Activated naive CD8-positive, alpha-beta T cell treated with anti-CD3 and anti-CD28 coated beads, Interleukin-2, amount 10 ng/mL, durations not matched to agents 7 days and 5 days (primary cell): Measurements from ENCODE around the gene MEF2A. TPM values are rescaled to one million over a fixed set of nuclear protein-coding genes. Genes with fewer than 3 reads are reported as not detected.
"Not testable (repeated sequence)": the region's sequence is repeated elsewhere in the genome, so short reads cannot be mapped to it uniquely, and the experiment has no call there.

Experiments
- ATAC-seq: fragments of 150-1000 bp; cut with Tn5 transposase; one replicate; pipeline ENCODE4 v1.10.0; 2021; ENCODE audit warnings: low read depth, moderate library complexity
- POLR2A ChIA-PET: fragments of 350-600 bp; sonication (Branson Sonifier 250); formaldehyde crosslinking; loops from one replicate; lab custom pipeline; 2021; ENCODE audit warnings: antibody characterized with exemption; lab: Charles Lee
- DNase-seq: peaks from one replicate; pipeline ENCODE4 v3.0.0; 2021
- H3K27ac Mint-ChIP-seq: one replicate; pipeline ENCODE4 v1.8.0; 2022; ENCODE audit warnings: mild to moderate bottlenecking, mixed read lengths
- H3K27me3 Mint-ChIP-seq: one replicate; pipeline ENCODE4 v1.8.0; 2022; ENCODE audit warnings: mild to moderate bottlenecking, moderate library complexity, mixed read lengths
- H3K36me3 Mint-ChIP-seq: one replicate; pipeline ENCODE4 v1.8.0; 2021; ENCODE audit warnings: mild to moderate bottlenecking, mixed read lengths
- H3K4me1 Mint-ChIP-seq: one replicate; pipeline ENCODE4 v1.8.0; 2021; ENCODE audit warnings: mixed read lengths
- H3K4me3 Mint-ChIP-seq: one replicate; pipeline ENCODE4 v1.8.0; 2022; ENCODE audit warnings: mild to moderate bottlenecking, moderate library complexity, mixed read lengths
- H3K9me3 Mint-ChIP-seq: one replicate; pipeline ENCODE4 v1.8.0; 2021; ENCODE audit warnings: mixed read lengths
- total RNA-seq, 2 experiments: library from RNA; stranded (reverse); gene quantifications; one replicate each; pipeline ENCODE4 v1.2.3, GENCODE V29; 2021

MEF2A gene
- total RNA-seq, 2 experiments from 2014 or later = 29.0 to 31.8 TPM

GRCh38 chr15:99738021-99738847, 172.4 kb downstream of the MEF2A start:
- Mint-ChIP-seq H3K27ac (no peak overlapping the region), H3K4me3 (no peak overlapping the region), H3K36me3 (no peaks in the 10 kb centered on the region), H3K4me1 (peaks cover 6% of the 10 kb centered on the region), H3K9me3 (no peaks in the 10 kb centered on the region), H3K27me3 (no peaks in the 10 kb centered on the region)
- no peak for DNase-seq
- ATAC-seq = no peak
- POLR2A ChIA-PET = no interaction called here

DNA sequence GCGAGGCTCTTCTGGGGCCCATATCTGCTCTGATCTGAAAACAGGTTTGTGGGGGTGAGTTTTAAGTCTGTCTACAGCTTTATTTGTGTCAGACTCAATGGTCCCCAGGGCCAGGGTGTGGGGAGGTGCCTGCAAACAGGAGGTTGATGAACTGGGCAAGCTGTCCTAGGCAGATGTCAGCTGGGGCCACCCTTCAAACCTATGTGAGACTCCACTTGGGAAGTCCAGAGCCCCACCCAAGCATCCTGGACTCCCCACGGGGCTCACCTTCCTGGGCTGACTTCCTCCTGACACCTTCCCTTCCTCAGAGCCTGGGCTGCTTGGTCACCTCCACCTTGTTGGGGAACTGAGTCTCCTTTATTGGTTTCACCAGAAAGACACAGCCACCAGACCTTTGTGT, 176.1 kb downstream of the MEF2A start:
- POLR2A ChIA-PET = no interaction called here
- no peak overlapping the region for H3K4me3 Mint-ChIP-seq
- no peak overlapping the region for H3K27ac Mint-ChIP-seq
- H3K9me3 Mint-ChIP-seq = no peaks in the 10 kb centered on the region
- H3K36me3 Mint-ChIP-seq = no peaks in the 10 kb centered on the region
- peaks cover 5% of the 10 kb centered on the region for H3K4me1 Mint-ChIP-seq
- peaks cover 4% of the 10 kb centered on the region for H3K27me3 Mint-ChIP-seq
- no peak for DNase-seq
- no peak for ATAC-seq

DNA sequence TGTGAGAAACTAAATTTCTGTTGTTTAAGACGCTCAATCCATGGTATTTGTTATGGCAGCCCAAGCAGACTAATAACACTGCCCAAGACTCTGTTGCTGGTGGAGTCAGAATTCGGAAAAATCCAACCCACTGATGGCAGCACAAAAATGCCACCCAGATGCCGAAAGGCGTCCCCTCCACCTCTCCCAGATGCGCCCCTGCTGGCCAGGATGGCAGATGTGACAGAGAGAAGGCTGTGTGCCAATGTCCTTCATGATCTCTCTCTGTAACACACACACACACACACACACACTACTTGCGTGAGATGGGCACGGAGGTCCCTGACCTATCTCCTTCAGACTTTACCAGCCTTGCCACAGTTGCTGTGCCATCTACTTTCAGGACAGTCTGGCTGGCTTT, 178.4 kb downstream of the MEF2A start:
- POLR2A ChIA-PET = no interaction called here
- ATAC-seq (no peak), DNase-seq (no peak)
- Mint-ChIP-seq H3K27ac (no peak overlapping the region), H3K27me3 (peaks cover 4% of the 10 kb centered on the region), H3K4me1 (peaks cover 5% of the 10 kb centered on the region), H3K4me3 (no peak overlapping the region), H3K36me3 (no peaks in the 10 kb centered on the region), H3K9me3 (no peaks in the 10 kb centered on the region)

- H3K4me3 Mint-ChIP-seq = no peak overlapping the region
- no peak overlapping the region for H3K27ac Mint-ChIP-seq
- POLR2A ChIA-PET = no interaction called here
Observed at GRCh38 chr15:99745370-99746086, 179.7 kb downstream of the MEF2A start.

GRCh38 chr15:99749386-99749785, 183.6 kb downstream of the MEF2A start:
- POLR2A ChIA-PET = no interaction called here
- Mint-ChIP-seq H3K4me1 (no peaks in the 10 kb centered on the region), H3K9me3 (no peaks in the 10 kb centered on the region), H3K27me3 (peaks cover 4% of the 10 kb centered on the region), H3K4me3 (no peak overlapping the region), H3K36me3 (no peaks in the 10 kb centered on the region), H3K27ac (no peak overlapping the region)
- no peak for ATAC-seq
- DNase-seq = no peak

More at GRCh38 chr15:99745370-99746086, 179.7 kb downstream of the MEF2A start:
- Mint-ChIP-seq H3K4me1 (peaks cover 5% of the 10 kb centered on the region), H3K36me3 (no peaks in the 10 kb centered on the region), H3K27me3 (peaks cover 4% of the 10 kb centered on the region), H3K9me3 (no peaks in the 10 kb centered on the region)
- DNase-seq (no peak), ATAC-seq (no peak)

- H3K4me3 Mint-ChIP-seq, H3K36me3 Mint-ChIP-seq, DNase-seq, H3K27me3 Mint-ChIP-seq, H3K4me1 Mint-ChIP-seq, POLR2A ChIA-PET, ATAC-seq, H3K9me3 Mint-ChIP-seq, H3K27ac Mint-ChIP-seq: not testable (repeated sequence)
Observed at GRCh38 chr15:99750326-99750725, 184.5 kb downstream of the MEF2A start.

DNA sequence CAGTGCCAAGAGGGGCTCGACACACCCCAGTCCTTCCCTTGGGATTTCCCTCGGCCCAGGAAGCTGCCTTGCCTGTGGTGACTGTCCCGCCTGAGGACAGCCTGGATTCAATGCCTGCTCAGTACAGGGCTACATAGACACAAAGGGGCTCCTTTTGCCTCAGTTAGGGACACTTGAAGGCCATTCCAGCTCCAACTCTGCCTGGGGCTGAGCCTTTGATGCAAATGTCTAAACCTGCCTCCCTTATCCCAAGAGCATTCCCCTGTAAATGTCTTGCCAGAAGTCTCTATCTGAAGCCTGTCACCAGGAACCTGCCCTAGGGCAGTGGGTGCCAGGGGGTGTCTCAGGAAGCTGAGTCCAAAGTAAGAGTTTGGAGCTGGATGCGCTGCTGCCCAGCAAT, 186.8 kb downstream of the MEF2A start:
- DNase-seq (no peak), ATAC-seq (no peak)
- POLR2A ChIA-PET = no interaction called here
- Mint-ChIP-seq H3K4me1 (peaks cover 6% of the 10 kb centered on the region), H3K4me3 (no peak overlapping the region), H3K27ac (no peak overlapping the region), H3K27me3 (peaks cover 2% of the 10 kb centered on the region), H3K36me3 (no peaks in the 10 kb centered on the region), H3K9me3 (no peaks in the 10 kb centered on the region)

- ATAC-seq = no peak
- Mint-ChIP-seq H3K27ac (no peak overlapping the region), H3K27me3 (peaks cover 2% of the 10 kb centered on the region), H3K9me3 (no peaks in the 10 kb centered on the region), H3K36me3 (no peaks in the 10 kb centered on the region), H3K4me3 (no peak overlapping the region), H3K4me1 (peaks cover 6% of the 10 kb centered on the region)
- POLR2A ChIA-PET = no interaction called here
- no peak for DNase-seq
Observed at GRCh38 chr15:99753066-99753465, 187.3 kb downstream of the MEF2A start.

DNA sequence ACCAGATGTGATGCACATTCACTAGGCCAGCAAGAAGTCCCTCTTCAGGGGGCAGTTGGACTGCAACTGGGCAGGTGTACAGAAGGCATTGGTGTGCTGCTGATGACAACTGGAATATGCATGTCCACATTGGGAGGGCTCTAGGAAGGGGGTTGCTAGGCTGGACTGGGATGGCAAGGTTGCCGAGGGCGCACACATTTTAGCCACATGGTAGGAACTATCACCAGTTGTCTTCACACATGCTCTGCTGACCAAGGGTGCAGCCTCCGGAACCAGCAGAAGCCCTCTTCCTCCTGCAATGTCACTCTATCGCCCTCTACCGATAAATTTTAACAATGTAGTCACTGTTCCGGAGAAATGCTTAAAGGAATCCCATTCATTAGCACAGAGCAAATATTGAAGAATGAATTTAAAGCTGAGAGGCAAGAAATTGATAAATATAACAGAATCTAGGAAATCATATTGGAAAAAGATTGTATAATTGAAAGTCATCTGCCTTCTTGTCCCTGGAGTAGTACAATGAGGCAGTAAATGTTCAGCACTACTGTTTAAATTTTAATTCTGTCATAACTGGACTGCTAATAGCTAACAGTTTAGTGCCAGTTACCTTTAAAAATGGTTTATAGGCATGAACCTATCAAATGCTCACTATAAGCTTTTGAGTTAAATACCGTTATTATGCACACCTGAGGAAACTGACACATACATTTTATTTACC, 190.1 kb downstream of the MEF2A start:
- Mint-ChIP-seq H3K36me3 (no peaks in the 10 kb centered on the region), H3K27ac (no peak overlapping the region), H3K4me1 (peaks cover 6% of the 10 kb centered on the region), H3K4me3 (no peak overlapping the region), H3K27me3 (peaks cover 8% of the 10 kb centered on the region), H3K9me3 (no peaks in the 10 kb centered on the region)
- peak; percentile 46 for DNase-seq
- POLR2A ChIA-PET = no interaction called here
- ATAC-seq = peak; percentile 89

DNA sequence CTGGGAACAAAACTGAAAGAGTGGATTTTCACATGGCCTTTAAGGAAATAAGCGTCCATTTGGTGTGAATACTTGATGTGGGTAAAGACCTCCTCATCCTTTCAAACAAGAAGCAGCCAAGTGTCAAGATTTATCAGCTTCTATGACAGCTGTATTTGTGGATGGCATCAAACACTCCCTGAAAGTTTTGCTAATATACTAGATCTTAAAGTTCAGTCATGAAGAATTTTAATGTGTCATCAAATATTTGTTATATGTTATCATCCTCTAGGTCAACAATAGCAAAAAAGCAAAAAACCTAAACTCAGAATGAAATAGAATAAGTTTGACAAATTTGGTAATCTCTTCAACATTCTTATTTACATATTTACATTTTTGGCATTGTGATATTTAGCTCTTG, 196.5 kb downstream of the MEF2A start:
- no peak overlapping the region for H3K4me3 Mint-ChIP-seq
- H3K4me1 Mint-ChIP-seq = no peaks in the 10 kb centered on the region
- peaks cover 16% of the 10 kb centered on the region for H3K27me3 Mint-ChIP-seq
- ATAC-seq = no peak
- DNase-seq = no peak
- no peaks in the 10 kb centered on the region for H3K36me3 Mint-ChIP-seq
- POLR2A ChIA-PET = no interaction called here
- no peaks in the 10 kb centered on the region for H3K9me3 Mint-ChIP-seq
- H3K27ac Mint-ChIP-seq = no peak overlapping the region

GRCh38 chr15:99763827-99764226, 198.0 kb downstream of the MEF2A start:
- DNase-seq (no peak), ATAC-seq (no peak)
- H3K9me3 Mint-ChIP-seq = no peaks in the 10 kb centered on the region
- no peak overlapping the region for H3K4me3 Mint-ChIP-seq
- H3K4me1 Mint-ChIP-seq = no peaks in the 10 kb centered on the region
- H3K27me3 Mint-ChIP-seq = peaks cover 16% of the 10 kb centered on the region
- H3K36me3 Mint-ChIP-seq = no peaks in the 10 kb centered on the region
- POLR2A ChIA-PET = no interaction called here
- H3K27ac Mint-ChIP-seq = no peak overlapping the region

- H3K9me3 Mint-ChIP-seq = no peaks in the 10 kb centered on the region
- H3K27ac Mint-ChIP-seq = no peak overlapping the region
- DNase-seq (no peak), ATAC-seq (no peak)
- H3K36me3 Mint-ChIP-seq = no peaks in the 10 kb centered on the region
- POLR2A ChIA-PET = no interaction called here
- H3K27me3 Mint-ChIP-seq = peaks cover 14% of the 10 kb centered on the region
- no peaks in the 10 kb centered on the region for H3K4me1 Mint-ChIP-seq
- H3K4me3 Mint-ChIP-seq = no peak overlapping the region
Observed at GRCh38 chr15:99764522-99764921, 198.7 kb downstream of the MEF2A start.
